Gastrocnemius medialis (tissue), 4 donors: ENCODE measurements around the gene TCF3. TPM values are rescaled to one million over a fixed set of nuclear protein-coding genes. Genes with fewer than 3 reads are reported as not detected.

Experiments used
- ATAC-seq, 2 donors: fragments of 150-250 bp; one replicate each; pipeline ENCODE4 v1.9.1; 2016
- DNase-seq, 2 donors: peaks; one replicate each; pipeline ENCODE4 v3.0.0-alpha.2; 2019
- H3K27ac ChIP-seq, 4 donors: fragments of 200-600 bp; sonication (generic); 1 replicate in 1 of 4; 2 replicates in 3 of 4; pipeline ENCODE4 v1.5.1; 2016 to 2018; ENCODE audit warnings: mild to moderate bottlenecking in 2 of 4, moderate library complexity in 1 of 4
- H3K27me3 ChIP-seq, 3 donors: fragments of 200-600 bp; sonication (generic) in 2 of 3; 1 replicate in 1 of 3; 2 replicates in 2 of 3; pipeline versions ENCODE4 v1.5.1 to v1.6.0; 2016 to 2019; ENCODE audit warnings: mild to moderate bottlenecking in 1 of 3, moderate library complexity in 1 of 3
- H3K36me3 ChIP-seq, 2 donors: fragments of 200-600 bp; sonication (generic) in 1 of 2; one replicate each; pipeline ENCODE4 v1.5.1; 2017 to 2018
- H3K4me1 ChIP-seq, 2 donors: fragments of 200-600 bp; sonication (generic) in 1 of 2; one replicate each; pipeline ENCODE4 v1.5.1; 2016 to 2017; ENCODE audit warnings: mild to moderate bottlenecking in 2 of 2
- H3K4me3 ChIP-seq, 4 donors: fragments of 200-600 bp; sonication (generic) in 3 of 4; 1 replicate in 1 of 4; 2 replicates in 3 of 4; pipeline ENCODE4 v1.5.1; 2016 to 2019; ENCODE audit warnings: mild to moderate bottlenecking in 2 of 4
- H3K9me3 ChIP-seq, 3 donors: fragments of 200-600 bp; sonication (generic) in 2 of 3; 1 replicate in 1 of 3; 2 replicates in 2 of 3; pipeline ENCODE4 v1.5.1; 2016 to 2019
- CTCF ChIP-seq, 5 experiments: fragments of 450-650 bp in 3 of 5; fragments of 200-600 bp in 2 of 5; sonication (generic) in 2 of 5; IDR thresholded peaks in 4 of 5; conservative IDR thresholded peaks in 1 of 5; 1 replicate in 4 of 5; 2 replicates in 1 of 5; pipeline ENCODE4 v1.5.1; 2016 to 2019; ENCODE audit warnings: antibody characterized with exemption in 5 of 5, mild to moderate bottlenecking in 3 of 5, moderate library complexity in 3 of 5
- POLR2A ChIP-seq, 2 donors: fragments of 450-650 bp; IDR thresholded peaks; one replicate each; pipeline ENCODE4 v1.6.1; 2017; ENCODE audit warnings: antibody characterized with exemption in 2 of 2, mild to moderate bottlenecking in 2 of 2, moderate library complexity in 2 of 2
- in situ Hi-C, 4 donors: fragments of 200-750 bp; cut with MboI; loops; one replicate each; pipeline versions ENCODE4 v1.15.0 to v1.8.0; 2017; ENCODE audit warnings: low sequenced_read_pairs in 4 of 4
- intact Hi-C: fragments of 100-400 bp; cut with DNase I; formaldehyde crosslinking; loops from one replicate; pipeline ENCODE4 v1.15.1; 2023; ENCODE audit warnings: low total_unique reads
- total RNA-seq, 4 donors: library from RNA; depleted of rRNA; stranded (reverse); fragments of >200 nt; gene quantifications; one replicate each; pipeline versions ENCODE4 v1.1.0 to v1.2.3, GENCODE V29; 2016

TCF3 gene
- total RNA-seq, 4 donors from 2014 or later, result 22.0 to 58.6 (median 42.5) TPM

GRCh38 chr19:1575323-1576241 lies 76.8 kb downstream of the TCF3 start:
- Histone ChIP-seq H3K27me3 (no peaks in the 10 kb centered on the region), H3K4me3 (no peak overlapping the region), H3K4me1 (no peaks in the 10 kb centered on the region), H3K9me3 (no peaks in the 10 kb centered on the region), H3K27ac (no peak overlapping the region), H3K36me3 (peaks cover 0 to 32% of the 10 kb centered on the region in 2 donors)
- ATAC-seq, result no peak
- intact Hi-C loops (no loop called here), in situ Hi-C loops (no loop called here)
- no peak for DNase-seq
- TF ChIP-seq POLR2A (IDR thresholded peaks at IDR 0.05) (no peak), CTCF (IDR thresholded peaks at IDR 0.05 in 4 of 5, conservative IDR thresholded peaks at IDR 0.05 in 1 of 5) (no peak)

- Histone ChIP-seq H3K27ac (no peak overlapping the region), H3K4me1 (no peaks in the 10 kb centered on the region), H3K4me3 (no peak overlapping the region), H3K27me3 (no peaks in the 10 kb centered on the region), H3K9me3 (no peaks in the 10 kb centered on the region), H3K36me3 (peaks cover 0 to 22% of the 10 kb centered on the region in 2 donors)
- intact Hi-C loops, result no loop called here
- in situ Hi-C loops, result no loop called here
- ATAC-seq, result no peak
- DNase-seq, result no peak
- no peak for TF ChIP-seq CTCF (IDR thresholded peaks at IDR 0.05 in 4 of 5, conservative IDR thresholded peaks at IDR 0.05 in 1 of 5)
- no peak for TF ChIP-seq POLR2A (IDR thresholded peaks at IDR 0.05)
Observed at GRCh38 chr19:1574354-1575136, 77.9 kb downstream of the TCF3 start.

- intact Hi-C loops, result no loop called here
- peaks cover 0 to 11% of the 10 kb centered on the region in 2 donors for H3K36me3 ChIP-seq
- H3K9me3 ChIP-seq, result no peaks in the 10 kb centered on the region
- DNase-seq (no peak), ATAC-seq (no peak)
- in situ Hi-C loops, result no loop called here
- no peak overlapping the region for H3K4me3 ChIP-seq
- no peaks in the 10 kb centered on the region for H3K27me3 ChIP-seq
- no peak overlapping the region for H3K27ac ChIP-seq
- TF ChIP-seq CTCF (IDR thresholded peaks at IDR 0.05 in 4 of 5, conservative IDR thresholded peaks at IDR 0.05 in 1 of 5) (no peak), POLR2A (IDR thresholded peaks at IDR 0.05) (no peak)
- H3K4me1 ChIP-seq, result peaks cover 4% of the 10 kb centered on the region in 2 donors
Observed at GRCh38 chr19:1572795-1573194, 79.6 kb downstream of the TCF3 start.

GRCh38 chr19:1571358-1571757 lies 81.1 kb downstream of the TCF3 start:
- no peak overlapping the region for H3K4me3 ChIP-seq
- no peak for ATAC-seq
- intact Hi-C loops, result no loop called here
- DNase-seq, result no peak
- TF ChIP-seq CTCF (IDR thresholded peaks at IDR 0.05 in 4 of 5, conservative IDR thresholded peaks at IDR 0.05 in 1 of 5) (no peak), POLR2A (IDR thresholded peaks at IDR 0.05) (no peak)
- peaks cover 4% of the 10 kb centered on the region in 2 donors for H3K4me1 ChIP-seq
- H3K27ac ChIP-seq, result no peak overlapping the region
- H3K36me3 ChIP-seq, result no peaks in the 10 kb centered on the region
- H3K9me3 ChIP-seq, result no peaks in the 10 kb centered on the region
- in situ Hi-C loops, result no loop called here
- peaks cover 5 to 8% (median 5%) of the 10 kb centered on the region in 3 donors for H3K27me3 ChIP-seq
